Lower lobe of right lung (tissue), 2 donors: ENCODE results near the gene SCYGR7. TPM values are rescaled to one million over a fixed set of nuclear protein-coding genes. Genes with fewer than 3 reads are reported as not detected.

Experiments
- ATAC-seq, 2 donors: fragments of 200-7000 bp; cut with Tn5 transposase; one replicate each; pipeline ENCODE4 v1.9.1; 2020 to 2022; ENCODE audit warnings: mild to moderate bottlenecking in 2 of 2, moderate library complexity in 2 of 2
- DNase-seq: peaks from one replicate; pipeline ENCODE4 v3.0.0-alpha.2; 2020
- H3K27ac ChIP-seq: fragments of 200-600 bp; one replicate; pipeline ENCODE4 v1.8.0; 2022
- H3K27me3 ChIP-seq: fragments of 200-600 bp; one replicate; pipeline ENCODE4 v1.8.0; 2022; ENCODE audit warnings: low read depth
- H3K36me3 ChIP-seq: fragments of 200-600 bp; one replicate; pipeline ENCODE4 v1.8.0; 2022; ENCODE audit warnings: mild to moderate bottlenecking
- H3K4me1 ChIP-seq: fragments of 200-600 bp; one replicate; pipeline ENCODE4 v1.8.0; 2022
- H3K4me3 ChIP-seq: fragments of 200-600 bp; one replicate; pipeline ENCODE4 v1.8.0; 2022; ENCODE audit warnings: mild to moderate bottlenecking
- H3K9me3 ChIP-seq: fragments of 200-600 bp; one replicate; pipeline ENCODE4 v1.8.0; 2022
- CTCF ChIP-seq: fragments of 200-600 bp; IDR thresholded peaks from one replicate; pipeline ENCODE4 v1.8.0; 2022; ENCODE audit warnings: antibody characterized with exemption, mild to moderate bottlenecking
- intact Hi-C: fragments of 100-400 bp; cut with DNase I; formaldehyde crosslinking; loops from one replicate; pipeline ENCODE4 v1.11.0; 2022
- total RNA-seq: library from RNA; stranded (reverse); fragmentation: NEBNext Ultra II Directional; extraction: Animal tissue kit (Norgen Biotek cat#: 25700); gene quantifications from one replicate; pipeline ENCODE4 v1.2.1, GENCODE V29; 2021
- donor health status: DM: no; HTN: yes; CAD: no; lungs with severe emphysema.

SCYGR7 gene
- total RNA-seq, 1 donor from 2014 or later: not detected

GRCh38 chr2:227703280-227703732 lies 24.8 kb upstream of the SCYGR7 start:
- peaks cover 16% of the 10 kb centered on the region for H3K4me1 ChIP-seq
- peak overlapping the region; percentile 50 for H3K27ac ChIP-seq
- ATAC-seq: peak; percentile 89 to 92
- no peak for TF ChIP-seq CTCF
- H3K27me3 ChIP-seq: no peaks in the 10 kb centered on the region
- H3K4me3 ChIP-seq: no peak overlapping the region
- H3K36me3 ChIP-seq: no peaks in the 10 kb centered on the region
- intact Hi-C loops: no loop called here
- H3K9me3 ChIP-seq: peaks cover 3% of the 10 kb centered on the region
- no peak for DNase-seq

GRCh38 chr2:227703961-227704360 lies 24.2 kb upstream of the SCYGR7 start:
- DNase-seq (no peak), ATAC-seq (peak; percentile 54 to 68)
- TF ChIP-seq CTCF: no peak
- Histone ChIP-seq H3K27ac (peak overlapping the region; percentile 50), H3K9me3 (peaks cover 3% of the 10 kb centered on the region), H3K4me1 (peaks cover 16% of the 10 kb centered on the region), H3K27me3 (no peaks in the 10 kb centered on the region), H3K4me3 (no peak overlapping the region), H3K36me3 (no peaks in the 10 kb centered on the region)
- intact Hi-C loops: no loop called here

- no peak for ATAC-seq
Observed at GRCh38 chr2:227706859-227707258, 21.3 kb upstream of the SCYGR7 start.

GRCh38 chr2:227707390-227707789 lies 20.7 kb upstream of the SCYGR7 start:
- H3K4me1 ChIP-seq: peaks cover 16% of the 10 kb centered on the region
- DNase-seq (no peak), ATAC-seq (no peak)
- H3K27ac ChIP-seq: no peak overlapping the region
- TF ChIP-seq CTCF: no peak
- no peaks in the 10 kb centered on the region for H3K36me3 ChIP-seq
- no peak overlapping the region for H3K4me3 ChIP-seq
- no peaks in the 10 kb centered on the region for H3K27me3 ChIP-seq
- no peaks in the 10 kb centered on the region for H3K9me3 ChIP-seq
- intact Hi-C loops: no loop called here

More at GRCh38 chr2:227706859-227707258, 21.3 kb upstream of the SCYGR7 start:
- H3K36me3 ChIP-seq: no peaks in the 10 kb centered on the region
- intact Hi-C loops: no loop called here
- peaks cover 16% of the 10 kb centered on the region for H3K4me1 ChIP-seq
- no peaks in the 10 kb centered on the region for H3K27me3 ChIP-seq
- no peak for TF ChIP-seq CTCF
- H3K4me3 ChIP-seq: no peak overlapping the region
- no peak overlapping the region for H3K27ac ChIP-seq
- DNase-seq: no peak
- peaks cover 3% of the 10 kb centered on the region for H3K9me3 ChIP-seq

- H3K36me3 ChIP-seq: no peaks in the 10 kb centered on the region
- no peak for ATAC-seq
- intact Hi-C loops: no loop called here
- H3K4me3 ChIP-seq: no peak overlapping the region
- no peak for TF ChIP-seq CTCF
- no peaks in the 10 kb centered on the region for H3K9me3 ChIP-seq
- H3K27me3 ChIP-seq: no peaks in the 10 kb centered on the region
- DNase-seq: no peak
- H3K27ac ChIP-seq: no peak overlapping the region
- no peaks in the 10 kb centered on the region for H3K4me1 ChIP-seq
Observed at GRCh38 chr2:227710986-227711385, 17.1 kb upstream of the SCYGR7 start.

- ATAC-seq (no peak), DNase-seq (no peak)
- H3K4me3 ChIP-seq: no peak overlapping the region
- H3K4me1 ChIP-seq: peaks cover 5% of the 10 kb centered on the region
- H3K9me3 ChIP-seq: no peaks in the 10 kb centered on the region
- H3K36me3 ChIP-seq: no peaks in the 10 kb centered on the region
- intact Hi-C loops: no loop called here
- H3K27me3 ChIP-seq: no peaks in the 10 kb centered on the region
- no peak for TF ChIP-seq CTCF
- no peak overlapping the region for H3K27ac ChIP-seq
Observed at GRCh38 chr2:227713291-227713690, 14.8 kb upstream of the SCYGR7 start.
